Measurements from ENCODE around the gene CDH23.

Gene CDH23

GRCh38 chr10:71829896-71830295, 433.2 kb downstream of the CDH23 start:
- DNase-seq, result no peak

GRCh38 chr10:71830726-71831125, 434.0 kb downstream of the CDH23 start:
- DNase-seq, result no peak

GRCh38 chr10:71831646-71832552, 435.2 kb downstream of the CDH23 start:
- no peak for DNase-seq

- no peak for DNase-seq
These were observed 436.2 kb downstream of the CDH23 start for GRCh38 chr10:71832967-71833366.

GRCh38 chr10:71833451-71834342, 437.0 kb downstream of the CDH23 start:
- no peak for DNase-seq

GRCh38 chr10:71834343-71834674, 437.6 kb downstream of the CDH23 start:
- no peak for DNase-seq

- DNase-seq, result peak in 1 of 2 donors; percentile 81
These were observed 439.2 kb downstream of the CDH23 start for GRCh38 chr10:71835671-71836595.

- no peak for DNase-seq
These were observed 439.9 kb downstream of the CDH23 start for GRCh38 chr10:71836596-71836974.

- no peak for DNase-seq
These were observed 440.5 kb downstream of the CDH23 start for GRCh38 chr10:71837098-71837827.

- DNase-seq, result no peak
These were observed 441.8 kb downstream of the CDH23 start for GRCh38 chr10:71838264-71839211.

GRCh38 chr10:71840177-71840957, 443.6 kb downstream of the CDH23 start:
- no peak for DNase-seq

GRCh38 chr10:71840958-71841335, 444.2 kb downstream of the CDH23 start:
- no peak for DNase-seq

- no peak for DNase-seq
These were observed 445.7 kb downstream of the CDH23 start for GRCh38 chr10:71842422-71842821.

- no peak for DNase-seq
These were observed 446.4 kb downstream of the CDH23 start for GRCh38 chr10:71842856-71843686.

- no peak for DNase-seq
These were observed 447.4 kb downstream of the CDH23 start for GRCh38 chr10:71844084-71844483.

GRCh38 chr10:71844695-71845094, 448.0 kb downstream of the CDH23 start:
- no peak for DNase-seq

- no peak for DNase-seq
These were observed 449.0 kb downstream of the CDH23 start for GRCh38 chr10:71845410-71846405.

- DNase-seq, result no peak
These were observed 450.1 kb downstream of the CDH23 start for GRCh38 chr10:71846816-71847215.
